Aorta (tissue), 5 donors: ENCODE data around the gene TBCD. TPM values are rescaled to one million over a fixed set of nuclear protein-coding genes. Genes with fewer than 3 reads are reported as not detected.
"Not testable (repeated sequence)": the region's sequence is repeated elsewhere in the genome, so short reads cannot be mapped to it uniquely, and the experiment has no call there.

Source experiments
- ATAC-seq: fragments of 200-7000 bp; cut with Tn5 transposase; one replicate; pipeline ENCODE4 v1.9.1; 2022; ENCODE audit warnings: moderate library complexity; ENCODE audit not compliant: low FRiP score
- DNase-seq, 2 donors: peaks; one replicate each; pipeline ENCODE4 v3.0.0-alpha.2; 2020
- H3K27ac ChIP-seq, 2 donors: one replicate each; pipeline ENCODE4 v1.5.1; 2013; ENCODE audit warnings: low read length in 2 of 2, mild to moderate bottlenecking in 2 of 2, moderate library complexity in 2 of 2, control low read depth in 1 of 2, inconsistent platforms in 1 of 2, low read depth in 1 of 2
- H3K27me3 ChIP-seq, 2 donors: one replicate each; pipeline ENCODE4 v1.6.1; 2013; ENCODE audit warnings: control low read depth in 1 of 2, low read length in 1 of 2, mild to moderate bottlenecking in 1 of 2, moderate library complexity in 1 of 2; ENCODE audit not compliant: insufficient read depth in 2 of 2, control insufficient read depth in 1 of 2
- H3K36me3 ChIP-seq, 2 donors: one replicate each; pipeline ENCODE4 v1.6.1; 2013; ENCODE audit warnings: control low read depth in 1 of 2, low read length in 1 of 2, mild to moderate bottlenecking in 1 of 2; ENCODE audit not compliant: insufficient read depth in 2 of 2, control insufficient read depth in 1 of 2
- H3K4me1 ChIP-seq, 2 donors: one replicate each; pipeline ENCODE4 v1.6.1; 2013; ENCODE audit warnings: low read length in 2 of 2, control low read depth in 1 of 2, mild to moderate bottlenecking in 1 of 2, moderate library complexity in 1 of 2; ENCODE audit not compliant: insufficient read depth in 2 of 2, control insufficient read depth in 1 of 2
- H3K4me3 ChIP-seq, 2 donors: one replicate each; pipeline ENCODE4 v1.5.1; 2013; ENCODE audit warnings: low read length in 2 of 2, control low read depth in 1 of 2, mild to moderate bottlenecking in 1 of 2
- H3K9me3 ChIP-seq: one replicate; pipeline ENCODE4 v1.6.1; 2013; ENCODE audit warnings: mild to moderate bottlenecking, low read length; ENCODE audit not compliant: control insufficient read depth
- WGBS, 2 donors: extraction: QIAGEN DNeasy Blood & Tissue Kit; methylation state at CpG; one replicate each; pipeline ENCODE4 v1.1.7; 2013; 5-methylcytosine and 5-hydroxymethylcytosine counted together
- intact Hi-C, 2 donors: fragments of 100-400 bp; cut with DNase I; formaldehyde crosslinking; loops; one replicate each; pipeline versions ENCODE4 v1.14.2 to v1.15.0; 2022
- polyA plus RNA-seq, 2 donors: library from polyadenylated mRNA; stranded (reverse); fragments of 200-250 nt; gene quantifications; one replicate each; pipeline ENCODE4 v1.2.3, GENCODE V29; 2013
- total RNA-seq, 2 donors: library from RNA; stranded (reverse); fragmentation: NEBNext Ultra II Directional; extraction: Animal tissue kit (Norgen Biotek cat#: 25700); gene quantifications; one replicate each; pipeline ENCODE4 v1.2.1, GENCODE V29; 2021
- donor health status: healthy with polysubstance abuse.
- donor health status: Bipolar disorder and iron deficiency.
- donor health status: DM: no; HTN: no; CAD: no.
- donor health status: DM: no; HTN: no; CAD: no.
- donor health status: DM: yes; HTN: yes; CAD: no.

The TBCD gene
- total and polyA plus RNA-seq, 4 donors: 20.0 to 182 (median 111) TPM

DNA sequence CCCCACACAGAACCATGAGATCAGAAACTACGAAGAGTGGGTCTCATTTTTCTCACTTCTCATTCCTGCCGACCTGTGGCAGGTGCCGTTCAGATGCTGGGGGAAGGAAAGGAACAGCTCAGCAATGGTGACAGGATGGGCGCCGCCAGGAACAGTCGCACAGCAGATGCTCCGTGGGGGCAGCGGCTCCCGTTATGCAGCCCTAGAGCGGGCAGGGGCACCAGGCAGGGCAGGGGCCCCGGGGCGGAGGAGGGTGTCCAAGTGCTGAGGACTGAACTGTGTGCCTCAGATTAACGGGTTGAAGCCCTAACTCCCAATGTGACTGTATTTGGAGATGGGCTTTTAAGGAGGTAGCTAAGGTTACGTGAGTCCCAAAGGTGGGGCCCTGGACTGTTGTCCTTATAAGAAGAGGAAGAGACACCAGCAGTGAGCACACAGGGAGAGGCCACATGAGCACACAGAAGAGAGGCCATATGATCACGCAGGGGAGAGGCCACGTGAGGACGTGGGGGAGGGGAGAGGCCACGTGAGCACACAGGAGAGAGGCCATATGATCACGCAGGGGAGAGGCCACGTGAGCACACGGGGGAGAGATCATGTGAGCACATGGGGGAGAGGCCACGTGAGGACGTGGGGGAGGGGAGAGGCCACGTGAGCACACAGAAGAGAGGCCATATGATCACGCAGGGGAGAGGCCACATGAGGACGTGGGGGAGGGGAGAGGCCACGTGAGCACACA lies 231.8 kb downstream of the TBCD start:
- Histone ChIP-seq H3K4me1 (no peaks in the 10 kb centered on the region), H3K27me3 (no peaks in the 10 kb centered on the region), H3K4me3 (no peak overlapping the region), H3K9me3 (no peaks in the 10 kb centered on the region), H3K27ac (no peak overlapping the region), H3K36me3 (no peaks in the 10 kb centered on the region)
- 93% methylated on average over 27 of the region's 27 CpGs for WGBS, 2 donors
- no peak for ATAC-seq
- DNase-seq: no peak
- intact Hi-C loops: no loop called here

DNA sequence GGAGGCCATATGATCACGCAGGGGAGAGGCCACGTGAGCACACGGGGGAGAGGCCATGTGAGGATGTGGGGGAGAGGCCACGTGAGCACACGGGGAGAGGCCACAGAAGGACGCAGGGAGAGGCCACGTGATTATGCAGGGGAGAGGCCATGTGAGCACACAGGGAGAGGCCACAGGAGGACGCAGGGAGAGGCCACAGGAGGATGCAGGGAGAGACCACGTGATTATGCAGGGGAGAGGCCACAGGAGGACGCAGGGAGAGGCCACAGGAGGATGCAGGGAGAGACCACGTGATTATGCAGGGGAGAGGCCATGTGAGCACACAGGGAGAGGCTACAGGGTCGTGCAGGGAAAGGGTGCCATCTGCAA lies 232.4 kb downstream of the TBCD start:
- H3K27ac ChIP-seq, intact Hi-C loops, H3K4me3 ChIP-seq, H3K4me1 ChIP-seq, H3K36me3 ChIP-seq, ATAC-seq, H3K27me3 ChIP-seq, H3K9me3 ChIP-seq, DNase-seq: not testable (repeated sequence)
- 78% methylated on average over 11 to 12 of the region's 12 CpGs for WGBS, 2 donors

GRCh38 chr17:82984751-82985427 lies 233.0 kb downstream of the TBCD start:
- Histone ChIP-seq H3K4me1 (no peaks in the 10 kb centered on the region), H3K4me3 (no peak overlapping the region), H3K9me3 (no peaks in the 10 kb centered on the region), H3K27ac (no peak overlapping the region), H3K36me3 (no peaks in the 10 kb centered on the region), H3K27me3 (no peaks in the 10 kb centered on the region)
- ATAC-seq (no peak), DNase-seq (no peak)
- 89 to 93% methylated on average over 15 of the region's 15 CpGs for WGBS, 2 donors
- intact Hi-C loops: no loop called here

DNA sequence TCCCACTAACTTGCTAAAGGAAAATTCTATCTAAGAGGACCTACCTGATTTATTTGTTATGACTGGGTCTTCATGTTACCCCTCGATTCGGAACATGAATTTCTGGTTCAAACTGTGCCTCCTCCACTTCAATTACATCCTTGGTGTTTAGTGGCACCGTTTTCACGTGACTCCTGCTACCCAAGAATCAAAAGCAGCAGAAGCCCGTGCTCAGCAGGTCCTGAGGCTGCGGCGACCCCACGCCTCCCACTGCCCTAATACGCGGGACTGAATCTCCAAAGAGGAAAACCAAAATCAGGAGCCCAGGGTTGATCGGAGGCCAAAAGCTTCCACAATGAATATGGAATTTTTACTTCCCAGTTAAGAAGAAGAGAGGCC lies 233.6 kb downstream of the TBCD start:
- Histone ChIP-seq H3K27ac (no peak overlapping the region), H3K4me3 (no peak overlapping the region), H3K4me1 (no peaks in the 10 kb centered on the region), H3K9me3 (no peaks in the 10 kb centered on the region), H3K27me3 (no peaks in the 10 kb centered on the region), H3K36me3 (no peaks in the 10 kb centered on the region)
- WGBS, 2 donors: 96 to 97% methylated on average over 11 of the region's 11 CpGs
- ATAC-seq (no peak), DNase-seq (no peak)
- intact Hi-C loops: no loop called here

DNA sequence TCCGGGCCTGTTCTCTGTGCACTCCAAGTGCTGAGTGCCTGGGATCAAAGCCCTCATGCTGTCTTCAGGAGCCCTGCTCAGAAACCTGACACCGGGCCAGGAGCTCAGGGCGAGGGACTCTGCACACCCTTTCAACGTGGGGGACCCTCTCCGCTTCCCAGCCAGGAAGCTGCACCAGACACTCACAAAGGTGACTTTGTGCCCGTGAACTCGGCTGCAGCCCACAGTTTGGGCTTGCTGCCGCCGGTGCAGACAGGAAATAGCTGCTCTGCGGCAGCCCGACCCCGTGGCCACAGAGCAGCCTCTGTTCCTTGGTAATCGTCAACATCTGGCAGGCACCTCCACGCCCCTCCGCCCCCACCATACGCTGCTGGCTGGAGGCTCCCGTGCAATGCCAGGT lies 234.1 kb downstream of the TBCD start:
- Histone ChIP-seq H3K27me3 (no peaks in the 10 kb centered on the region), H3K36me3 (no peaks in the 10 kb centered on the region), H3K27ac (no peak overlapping the region), H3K4me1 (no peaks in the 10 kb centered on the region), H3K9me3 (no peaks in the 10 kb centered on the region), H3K4me3 (no peak overlapping the region)
- 35 to 36% methylated on average over 17 of the region's 17 CpGs for WGBS, 2 donors
- DNase-seq (peak in 1 of 2 donors; percentile 67), ATAC-seq (no peak)
- intact Hi-C loops: no loop called here

DNA sequence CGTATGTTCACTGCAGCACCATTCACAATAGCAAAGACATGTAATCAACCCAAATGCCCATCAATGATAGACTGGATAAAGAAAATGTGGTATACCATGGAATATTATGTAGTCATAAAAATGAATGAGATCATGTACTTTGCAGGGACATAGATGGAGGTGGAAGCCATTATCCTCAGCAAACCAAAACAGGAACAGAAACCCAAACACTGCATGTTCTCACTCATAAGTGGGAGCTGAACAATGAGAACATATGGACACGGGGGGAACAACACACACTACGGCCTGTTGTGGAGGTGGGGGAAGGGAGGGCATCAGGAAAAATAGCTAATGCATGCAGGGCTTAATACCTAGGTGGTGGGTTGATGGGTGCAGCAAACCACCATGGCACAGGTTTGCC lies 237.2 kb downstream of the TBCD start:
- H3K27ac ChIP-seq, H3K9me3 ChIP-seq, H3K27me3 ChIP-seq, H3K4me3 ChIP-seq, H3K36me3 ChIP-seq, H3K4me1 ChIP-seq, intact Hi-C loops, DNase-seq, ATAC-seq: not testable (repeated sequence)
- WGBS, 2 donors: 97 to 98% methylated on average over 3 of the region's 3 CpGs

GRCh38 chr17:82989881-82990280 lies 238.0 kb downstream of the TBCD start:
- no peaks in the 10 kb centered on the region for H3K9me3 ChIP-seq
- DNase-seq (no peak), ATAC-seq (no peak)
- H3K27me3 ChIP-seq: no peaks in the 10 kb centered on the region
- H3K27ac ChIP-seq: no peak overlapping the region
- H3K36me3 ChIP-seq: no peaks in the 10 kb centered on the region
- no peak overlapping the region for H3K4me3 ChIP-seq
- 96 to 98% methylated on average over 5 of the region's 5 CpGs for WGBS, 2 donors
- H3K4me1 ChIP-seq: no peaks in the 10 kb centered on the region
- intact Hi-C loops: no loop called here

- no peak for DNase-seq
- no peak overlapping the region for H3K27ac ChIP-seq
- H3K4me3 ChIP-seq: no peak overlapping the region
- no peak for ATAC-seq
- intact Hi-C loops: no loop called here
- no peaks in the 10 kb centered on the region for H3K27me3 ChIP-seq
- no peaks in the 10 kb centered on the region for H3K9me3 ChIP-seq
- no peaks in the 10 kb centered on the region for H3K36me3 ChIP-seq
- H3K4me1 ChIP-seq: no peaks in the 10 kb centered on the region
These were observed 241.1 kb downstream of the TBCD start for GRCh38 chr17:82993005-82993404.
